Measurements from ENCODE around the gene C11orf68. TPM values are rescaled to one million over a fixed set of nuclear protein-coding genes. Genes with fewer than 3 reads are reported as not detected.

The C11orf68 gene
- total and polyA plus RNA-seq, 9 of the 15 experiments (the other 6 are each of a cell fraction or from before 2014, with no cell fraction given): 3.6 to 35.9 (median 12.8) TPM

DNA sequence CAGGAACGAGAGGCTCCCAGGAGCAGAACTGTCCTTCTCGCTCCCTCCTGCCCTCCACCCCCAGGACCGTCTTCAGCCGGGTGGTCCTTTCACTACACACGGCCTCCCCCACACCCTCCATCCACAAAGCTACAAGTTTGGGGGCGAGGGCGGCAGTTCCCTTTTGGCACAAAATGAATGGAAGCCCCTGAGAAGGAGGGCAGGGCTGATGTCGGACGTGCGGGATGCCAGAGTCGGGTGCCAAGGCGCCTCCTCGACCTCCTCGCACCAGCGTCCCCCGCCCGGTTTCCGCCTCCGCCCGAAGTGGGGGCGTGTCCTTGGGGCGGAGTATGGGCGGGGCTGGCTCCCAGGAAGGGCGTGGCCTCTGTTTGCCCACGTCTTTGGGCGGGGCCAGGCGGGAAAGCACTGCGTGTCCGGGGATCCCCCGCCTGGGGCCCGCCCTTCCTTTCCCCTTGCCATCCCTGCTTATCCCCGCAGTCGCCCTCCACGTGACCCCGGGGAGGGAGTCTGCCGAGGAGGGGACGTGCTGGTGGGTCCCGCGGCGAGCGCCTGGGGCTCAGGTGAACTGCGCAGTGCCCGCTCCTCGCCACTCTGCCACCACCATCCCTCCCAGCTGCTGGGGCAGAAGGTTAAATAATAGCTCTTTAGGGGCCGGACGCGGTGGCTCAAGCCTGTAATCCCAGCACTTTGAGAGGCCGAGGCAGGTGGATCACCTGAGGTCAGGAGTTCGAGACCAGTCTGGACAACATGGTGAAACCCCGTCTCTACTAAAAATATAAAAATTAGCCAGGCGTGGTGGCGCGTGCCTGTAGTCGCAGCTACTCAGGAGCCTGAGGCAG, 45.3 kb downstream of the C11orf68 start (continued):
- peak; percentile 86 for TF ChIP-seq VEZF1 (CRISPR knock-in tag; IDR thresholded peaks at IDR 0.05)
- TF ChIP-seq, protein P1, sequence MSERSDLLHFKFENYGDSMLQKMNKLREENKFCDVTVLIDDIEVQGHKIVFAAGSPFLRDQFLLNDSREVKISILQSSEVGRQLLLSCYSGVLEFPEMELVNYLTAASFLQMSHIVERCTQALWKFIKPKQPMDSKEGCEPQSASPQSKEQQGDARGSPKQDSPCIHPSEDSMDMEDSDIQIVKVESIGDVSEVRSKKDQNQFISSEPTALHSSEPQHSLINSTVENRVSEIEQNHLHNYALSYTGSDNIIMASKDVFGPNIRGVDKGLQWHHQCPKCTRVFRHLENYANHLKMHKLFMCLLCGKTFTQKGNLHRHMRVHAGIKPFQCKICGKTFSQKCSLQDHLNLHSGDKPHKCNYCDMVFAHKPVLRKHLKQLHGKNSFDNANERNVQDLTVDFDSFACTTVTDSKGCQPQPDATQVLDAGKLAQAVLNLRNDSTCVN (CRISPR knock-in tag; IDR thresholded peaks at IDR 0.05): no peak
- TF ChIP-seq, protein P2, sequence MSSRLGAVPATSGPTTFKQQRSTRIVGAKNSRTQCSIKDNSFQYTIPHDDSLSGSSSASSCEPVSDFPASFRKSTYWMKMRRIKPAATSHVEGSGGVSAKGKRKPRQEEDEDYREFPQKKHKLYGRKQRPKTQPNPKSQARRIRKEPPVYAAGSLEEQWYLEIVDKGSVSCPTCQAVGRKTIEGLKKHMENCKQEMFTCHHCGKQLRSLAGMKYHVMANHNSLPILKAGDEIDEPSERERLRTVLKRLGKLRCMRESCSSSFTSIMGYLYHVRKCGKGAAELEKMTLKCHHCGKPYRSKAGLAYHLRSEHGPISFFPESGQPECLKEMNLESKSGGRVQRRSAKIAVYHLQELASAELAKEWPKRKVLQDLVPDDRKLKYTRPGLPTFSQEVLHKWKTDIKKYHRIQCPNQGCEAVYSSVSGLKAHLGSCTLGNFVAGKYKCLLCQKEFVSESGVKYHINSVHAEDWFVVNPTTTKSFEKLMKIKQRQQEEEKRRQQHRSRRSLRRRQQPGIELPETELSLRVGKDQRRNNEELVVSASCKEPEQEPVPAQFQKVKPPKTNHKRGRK (tag; IDR thresholded peaks at IDR 0.05): no peak
- no peak for TF ChIP-seq ZNF764 (CRISPR knock-in tag; IDR thresholded peaks at IDR 0.05; ENCODE audit: low read depth)
- TF ChIP-seq GTF2A2 (tag; IDR thresholded peaks at IDR 0.05): no peak
- no peak for TF ChIP-seq ZNF696 (CRISPR knock-in tag; conservative IDR thresholded peaks at IDR 0.05)
- TF ChIP-seq MTA2 (IDR thresholded peaks at IDR 0.05; ENCODE audit: low read depth): no peak
- no peak for TF ChIP-seq MXD1 (CRISPR knock-in tag; IDR thresholded peaks at IDR 0.05; ENCODE audit: borderline replicate concordance, poor library complexity, severe bottlenecking)
- TF ChIP-seq CTCFL (IDR thresholded peaks at IDR 0.05; ENCODE audit: borderline replicate concordance, insufficient read depth, low read depth, low read length, poor library complexity, severe bottlenecking): no peak
- no peak; the same call in 1 of the 2 replicates for TF ChIP-seq E2F4 (CRISPR knock-in tag; IDR thresholded peaks at IDR 0.05; ENCODE audit: low read depth)
- TF ChIP-seq BCL6 (CRISPR knock-in tag; IDR thresholded peaks at IDR 0.05): no peak
- no peak for TF ChIP-seq CEBPB (tag; IDR thresholded peaks at IDR 0.05)
- TF ChIP-seq, protein P3, sequence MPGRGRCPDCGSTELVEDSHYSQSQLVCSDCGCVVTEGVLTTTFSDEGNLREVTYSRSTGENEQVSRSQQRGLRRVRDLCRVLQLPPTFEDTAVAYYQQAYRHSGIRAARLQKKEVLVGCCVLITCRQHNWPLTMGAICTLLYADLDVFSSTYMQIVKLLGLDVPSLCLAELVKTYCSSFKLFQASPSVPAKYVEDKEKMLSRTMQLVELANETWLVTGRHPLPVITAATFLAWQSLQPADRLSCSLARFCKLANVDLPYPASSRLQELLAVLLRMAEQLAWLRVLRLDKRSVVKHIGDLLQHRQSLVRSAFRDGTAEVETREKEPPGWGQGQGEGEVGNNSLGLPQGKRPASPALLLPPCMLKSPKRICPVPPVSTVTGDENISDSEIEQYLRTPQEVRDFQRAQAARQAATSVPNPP (IDR thresholded peaks at IDR 0.05; ENCODE audit: borderline replicate concordance, insufficient read depth, insufficient read length): no peak
- no peak for TF ChIP-seq PHB (CRISPR knock-in tag; IDR thresholded peaks at IDR 0.05)
- TF ChIP-seq THRB (CRISPR knock-in tag; conservative IDR thresholded peaks at IDR 0.05): no peak
